Nephron progenitor cell (in vitro differentiated cells): ENCODE data around the gene ARL3.
A peak's percentile ranks its signal among the peaks of the same experiment; 100 is the strongest.

ENCODE experiments used
- DNase-seq: peaks from one replicate; pipeline ENCODE4 v3.0.0; 2021
- H3K27ac Mint-ChIP-seq: 2 replicates; pipeline ENCODE4 v1.8.0; 2021; ENCODE audit warnings: mild to moderate bottlenecking, moderate library complexity, mixed read lengths
- H3K27me3 Mint-ChIP-seq: 2 replicates; pipeline ENCODE4 v1.8.0; 2021; ENCODE audit warnings: mild to moderate bottlenecking, low read depth, mixed read lengths; ENCODE audit not compliant: poor library complexity
- H3K36me3 Mint-ChIP-seq: 2 replicates; pipeline ENCODE4 v1.8.0; 2021; ENCODE audit warnings: low read depth, mixed read lengths
- H3K4me1 Mint-ChIP-seq: 2 replicates; pipeline ENCODE4 v1.8.0; 2021; ENCODE audit warnings: mixed read lengths
- H3K4me3 Mint-ChIP-seq: 2 replicates; pipeline ENCODE4 v1.8.0; 2021; ENCODE audit warnings: mild to moderate bottlenecking, moderate library complexity, mixed read lengths
- H3K9me3 Mint-ChIP-seq: 2 replicates; pipeline ENCODE4 v1.8.0; 2021; ENCODE audit warnings: mild to moderate bottlenecking, moderate library complexity, mixed read lengths
- CTCF ChIP-seq: fragments of 200-600 bp; sonication (generic); IDR thresholded peaks from 2 replicates; pipeline ENCODE4 v1.5.0; 2021; ENCODE audit warnings: antibody characterized with exemption

ARL3 gene

GRCh38 chr10:102713539-102713813, 721 bp downstream of the ARL3 start:
- TF ChIP-seq CTCF: peak; percentile 51
- H3K4me1 Mint-ChIP-seq: peaks cover 63% of the 10 kb centered on the region
- H3K36me3 Mint-ChIP-seq: no peaks in the 10 kb centered on the region
- DNase-seq: no peak
- H3K9me3 Mint-ChIP-seq: no peaks in the 10 kb centered on the region
- peaks cover 2% of the 10 kb centered on the region for H3K27me3 Mint-ChIP-seq
- H3K27ac Mint-ChIP-seq: peak overlapping the region; percentile 95
- peak overlapping the region; percentile 95 for H3K4me3 Mint-ChIP-seq

GRCh38 chr10:102712843-102713538, 1.2 kb downstream of the ARL3 start:
- H3K4me1 Mint-ChIP-seq: peaks cover 60% of the 10 kb centered on the region
- no peaks in the 10 kb centered on the region for H3K9me3 Mint-ChIP-seq
- no peaks in the 10 kb centered on the region for H3K36me3 Mint-ChIP-seq
- peak overlapping the region; percentile 95 for H3K4me3 Mint-ChIP-seq
- DNase-seq: no peak
- no peak for TF ChIP-seq CTCF
- peaks cover 2% of the 10 kb centered on the region for H3K27me3 Mint-ChIP-seq
- peak overlapping the region; percentile 95 for H3K27ac Mint-ChIP-seq

DNA sequence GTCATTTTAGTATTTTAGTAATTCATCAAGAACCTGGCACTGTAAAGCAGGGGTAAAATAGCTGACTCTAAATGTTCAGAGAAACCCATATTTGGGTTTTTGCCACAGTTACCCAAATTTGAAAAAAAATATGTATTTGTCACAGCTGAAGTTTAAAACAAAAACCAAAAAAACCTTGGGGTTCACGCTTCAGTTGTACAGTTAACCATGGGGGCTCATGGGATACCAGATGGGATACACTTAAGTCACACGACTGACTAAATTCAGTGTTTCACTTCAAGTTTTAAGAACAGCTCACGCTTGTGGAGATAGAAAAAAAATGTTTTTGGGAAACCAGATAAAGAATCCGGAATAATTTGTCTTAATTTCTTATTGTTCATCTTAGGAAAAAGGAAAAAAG, 2.1 kb downstream of the ARL3 start:
- peaks cover 58% of the 10 kb centered on the region for H3K4me1 Mint-ChIP-seq
- no peak overlapping the region for H3K27ac Mint-ChIP-seq
- peak overlapping the region; percentile 60 for H3K4me3 Mint-ChIP-seq
- peaks cover 2% of the 10 kb centered on the region for H3K27me3 Mint-ChIP-seq
- no peaks in the 10 kb centered on the region for H3K9me3 Mint-ChIP-seq
- no peak for DNase-seq
- H3K36me3 Mint-ChIP-seq: no peaks in the 10 kb centered on the region
- TF ChIP-seq CTCF: no peak

- peaks cover 44% of the 10 kb centered on the region for H3K4me1 Mint-ChIP-seq
- H3K9me3 Mint-ChIP-seq: no peaks in the 10 kb centered on the region
- H3K27me3 Mint-ChIP-seq: peaks cover 2% of the 10 kb centered on the region
- H3K4me3 Mint-ChIP-seq: no peak overlapping the region
- H3K27ac Mint-ChIP-seq: no peak overlapping the region
- no peak for TF ChIP-seq CTCF
- peaks cover 1% of the 10 kb centered on the region for H3K36me3 Mint-ChIP-seq
- no peak for DNase-seq
Observed at GRCh38 chr10:102710609-102711008, 3.6 kb downstream of the ARL3 start.

GRCh38 chr10:102705531-102705930, 8.7 kb downstream of the ARL3 start:
- H3K4me3 Mint-ChIP-seq: no peak overlapping the region
- no peak for TF ChIP-seq CTCF
- H3K9me3 Mint-ChIP-seq: no peaks in the 10 kb centered on the region
- no peaks in the 10 kb centered on the region for H3K27me3 Mint-ChIP-seq
- no peak overlapping the region for H3K27ac Mint-ChIP-seq
- H3K4me1 Mint-ChIP-seq: peaks cover 10% of the 10 kb centered on the region
- peaks cover 12% of the 10 kb centered on the region for H3K36me3 Mint-ChIP-seq
- DNase-seq: no peak

DNA sequence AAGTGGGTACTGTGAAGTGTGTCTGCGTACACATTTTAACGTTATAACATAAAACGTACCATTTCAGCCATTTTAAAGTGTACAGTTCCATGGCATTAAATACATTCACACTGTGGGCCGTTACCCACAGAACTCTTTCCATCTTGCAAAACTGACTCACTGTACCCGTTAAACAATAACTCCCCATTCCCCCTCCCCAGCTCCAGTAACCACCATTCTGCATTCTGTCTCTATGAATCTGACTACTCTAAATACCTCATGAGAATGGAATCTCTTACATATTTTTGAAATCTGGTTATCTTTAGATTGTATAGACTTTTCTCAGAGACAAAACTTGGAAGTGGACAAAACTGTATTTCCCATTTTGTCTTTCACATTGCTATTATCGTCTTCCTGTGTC, 9.3 kb downstream of the ARL3 start:
- no peak for DNase-seq
- Mint-ChIP-seq H3K4me3 (no peak overlapping the region), H3K4me1 (peaks cover 10% of the 10 kb centered on the region), H3K36me3 (peaks cover 13% of the 10 kb centered on the region), H3K9me3 (no peaks in the 10 kb centered on the region), H3K27me3 (no peaks in the 10 kb centered on the region), H3K27ac (peak overlapping the region; percentile 88)
- no peak for TF ChIP-seq CTCF
